K562 (cell line): ENCODE data around the gene ACY1. TPM values are rescaled to one million over a fixed set of nuclear protein-coding genes. Genes with fewer than 3 reads are reported as not detected.

Experiments used
- ATAC-seq: fragments of 200-7000 bp; cut with Tn5 transposase; 3 replicates; pipeline ENCODE4 v1.9.1; 2020; ENCODE audit warnings: moderate library complexity
- BruUV-seq: library from RNA; stranded (reverse); fragments of 400-500 nt; replicated peaks from 2 replicates; lab custom pipeline; 2021; lab: Mats Ljungman, UMichigan
- CTCF ChIA-PET: fragments of 300-600 bp; formaldehyde crosslinking; extraction: SDS; loops from one replicate; lab custom pipeline; 2021; ENCODE audit warnings: low intra/inter-chr PET ratio; lab: Yijun Ruan, JAX
- POLR2A ChIA-PET: fragments of 300-600, 350-650 bp; sonication (Branson Sonifier 250); formaldehyde crosslinking; extraction: SDS; loops from one replicate; lab custom pipeline; 2021; ENCODE audit warnings: antibody characterized with exemption, inconsistent platforms; lab: Yijun Ruan, JAX
- DNase-seq, 4 experiments: peaks; one replicate each; pipeline versions ENCODE4 v3.0.0 to v3.0.0-alpha.2; 2011 to 2018; ENCODE audit warnings: low spot score in 3 of 4, mixed read lengths in 3 of 4; ENCODE audit errors: extremely low read depth in 1 of 4
- FAIRE-seq: peaks from 2 replicates; lab custom pipeline; 2011; peaks lifted over from hg19 to GRCh38; lab: Jason Lieb, UNC
- H2AFZ ChIP-seq: 2 replicates; pipeline ENCODE4 v1.6.0; 2011; ENCODE audit warnings: low read depth, low read length, control low read depth, inconsistent platforms
- H3K27ac ChIP-seq: fragments of 200-600 bp; 3 replicates; pipeline ENCODE4 v1.8.0; 2011; ENCODE audit warnings: low read depth, mild to moderate bottlenecking, control low read depth, inconsistent platforms, low read length, moderate library complexity, mixed read lengths; ENCODE audit errors: extremely low read depth
- H3K27me3 ChIP-seq, 2 experiments: fragments of 300-600 bp in 1 of 2; 2 replicates in 1 of 2; 3 replicates in 1 of 2; pipeline versions ENCODE4 v1.6.0 to v1.8.0; 2011; ENCODE audit warnings: inconsistent platforms in 2 of 2, low read length in 2 of 2, mild to moderate bottlenecking in 1 of 2, mixed read lengths in 1 of 2, moderate library complexity in 1 of 2; ENCODE audit not compliant: control insufficient read depth in 2 of 2, insufficient read depth in 2 of 2
- H3K36me3 ChIP-seq: fragments of 300-600 bp; 3 replicates; pipeline ENCODE4 v1.8.0; 2011; ENCODE audit warnings: mild to moderate bottlenecking, low read length, inconsistent platforms; ENCODE audit not compliant: control insufficient read depth, insufficient read depth
- H3K4me1 ChIP-seq, 2 experiments: fragments of 200-600 bp in 1 of 2; replicated peaks in 1 of 2; 2 replicates in 1 of 2; 3 replicates in 1 of 2; pipeline versions ENCODE4 v1.5.1 to v1.8.0; 2011; ENCODE audit warnings: inconsistent platforms in 2 of 2, low read length in 2 of 2, mild to moderate bottlenecking in 1 of 2, mixed read lengths in 1 of 2, moderate library complexity in 1 of 2; ENCODE audit not compliant: control insufficient read depth in 2 of 2, insufficient read depth in 2 of 2
- H3K4me2 ChIP-seq: 2 replicates; pipeline ENCODE4 v1.6.1; 2011; ENCODE audit warnings: low read length, control low read depth, inconsistent platforms, mixed read lengths; ENCODE audit not compliant: insufficient read depth
- H3K4me3 ChIP-seq: fragments of 200-600 bp; sonication (generic), shearing (Covaris generic); 2 replicates; pipeline ENCODE4 v1.5.1; 2016; ENCODE audit warnings: control low read depth, inconsistent platforms
- H3K79me2 ChIP-seq: fragments of 200-600 bp; 3 replicates; pipeline ENCODE4 v1.8.0; 2011; ENCODE audit warnings: low read length, inconsistent platforms; ENCODE audit not compliant: control insufficient read depth, insufficient read depth
- H3K9ac ChIP-seq, 2 experiments: 2 replicates each; pipeline versions ENCODE4 v1.6.0 to v1.6.1; 2011; ENCODE audit warnings: low read depth in 2 of 2, low read length in 2 of 2, control low read depth in 1 of 2, inconsistent platforms in 1 of 2, mild to moderate bottlenecking in 1 of 2, mixed read lengths in 1 of 2; ENCODE audit not compliant: insufficient read depth in 1 of 2
- H3K9me1 ChIP-seq: one replicate; pipeline ENCODE4 v1.6.0; 2011; ENCODE audit warnings: inconsistent platforms, mild to moderate bottlenecking, low read length, moderate library complexity; ENCODE audit not compliant: control insufficient read depth, insufficient read depth
- H3K9me3 ChIP-seq: replicated peaks from 2 replicates; pipeline ENCODE4 v1.5.1; 2011; ENCODE audit warnings: low read depth, low read length, inconsistent platforms; ENCODE audit not compliant: control insufficient read depth, insufficient read depth
- H4K20me1 ChIP-seq: replicated peaks from 2 replicates; pipeline ENCODE4 v1.6.1; 2011; ENCODE audit warnings: low read length, inconsistent platforms, mixed read lengths; ENCODE audit not compliant: control insufficient read depth, insufficient read depth
- IRF2 ChIP-seq: sonication (generic); formaldehyde crosslinking; IDR thresholded peaks from 2 replicates; pipeline ENCODE4 v1.8.1; 2022; ENCODE audit warnings: mild to moderate bottlenecking, missing genetic modification reagents
- YY1 ChIP-seq, 3 experiments: IDR thresholded peaks; 2 replicates each; pipeline ENCODE4 v1.6.1; 2011; ENCODE audit warnings: low read length in 2 of 3, mild to moderate bottlenecking in 2 of 3, moderate library complexity in 2 of 3, borderline replicate concordance in 1 of 3, control low read depth in 1 of 3, low read depth in 1 of 3; ENCODE audit not compliant: insufficient read depth in 3 of 3, insufficient replicate concordance in 2 of 3, control insufficient read depth in 1 of 3, insufficient read length in 1 of 3; ENCODE audit errors: extremely low read depth in 1 of 3
- ZFP36 ChIP-seq: fragments of 150-350 bp; IDR thresholded peaks from 2 replicates; pipeline ENCODE4 v1.6.1; 2018; ENCODE audit warnings: low read length, low read depth; ENCODE audit not compliant: partially characterized antibody
- WGBS: fragments of 100-300 bp; shearing (Covaris generic); methylation state at CpG from one replicate; pipeline ENCODE4 v1.1.6; 2016; ENCODE audit warnings: low coverage, mixed read lengths; ENCODE audit not compliant: insufficient coverage; ENCODE audit errors: missing lambda C conversion rate; 5-methylcytosine and 5-hydroxymethylcytosine counted together
- in situ Hi-C: fragments of 300-500 bp; cut with MboI; formaldehyde crosslinking; loops from 4 replicates; pipeline ENCODE4 v1.15.0; 2018; ENCODE audit warnings: inconsistent platforms, mixed read lengths
- intact Hi-C: fragments of 100-400 bp; cut with micrococcal nuclease; formaldehyde crosslinking; loops from 2 replicates; pipeline ENCODE4 v1.14.2; 2022
- polyA plus RNA-seq, 8 experiments: library from polyadenylated mRNA; depleted of rRNA in 4 of 8; stranded (reverse) in 5 of 8; unstranded in 3 of 8; fragments of >200 nt; fragmentation: Nextera tagmentation in 2 of 8; fragmentation: Illumina TruSeq in 1 of 8; extraction: Ambion mirVana in 2 of 8; extraction: Trizol in 1 of 8; gene quantifications; 2 replicates each; pipeline versions ENCODE4 v1.2.1 to v1.2.3, GENCODE V29; 2011 to 2014; ENCODE audit warnings: inconsistent platforms in 1 of 8, missing spikeins in 1 of 8
- total RNA-seq, 7 experiments: library from RNA; depleted of rRNA in 6 of 7; stranded (reverse); fragments of >200 nt in 6 of 7; fragmentation: Illumina TruSeq in 2 of 7; extraction: Trizol in 2 of 7; gene quantifications; 2 replicates each; pipeline versions ENCODE4 v1.2.1 to v1.2.3, GENCODE V29; 2011 to 2021; ENCODE audit warnings: low replicate concordance in 1 of 7

ACY1 gene
- total and polyA plus RNA-seq, 9 of the 15 experiments (the other 6 are each of a cell fraction or from before 2014, with no cell fraction given): 70.7 to 195 (median 123) TPM

GRCh38 chr3:52013802-52014598 is 30.7 kb downstream of the ACY1 start:
- Histone ChIP-seq H2AFZ (peak overlapping the region; percentile 77), H3K79me2 (no peaks in the 10 kb centered on the region), H3K9me1 (no peaks in the 10 kb centered on the region), H3K9ac (no peak overlapping the region), H3K9me3 (no peaks in the 10 kb centered on the region), H3K27ac (no peak overlapping the region), H3K4me1 (peaks cover 14 to 24% of the 10 kb centered on the region in 2 experiments; a peak in 4 of 5 replicates), H3K36me3 (no peaks in the 10 kb centered on the region), H3K27me3 (no peaks in the 10 kb centered on the region), H4K20me1 (no peaks in the 10 kb centered on the region), H3K4me2 (no peak overlapping the region), H3K4me3 (no peak overlapping the region)
- no TSS peak for BruUV-seq
- POLR2A ChIA-PET: interaction anchor here (0.5 to 1.3 kb wide), 4 partner anchors 15 to 66 kb away, joined by 3 to 6 read pairs (median 4); partner anchors contain the start of gene RPL29
- CTCF ChIA-PET: no interaction called here
- intact Hi-C loops: no loop called here
- WGBS: 42% methylated on average over 3 of the region's 6 CpGs
- DNase-seq (peak in 1 of 4 experiments; percentile 26), FAIRE-seq (no peak), ATAC-seq (peak; percentile 80)
- in situ Hi-C loops: loop anchor here (5.0 to 25.0 kb wide), 2 partner anchors 33 to 373 kb away; no protein-coding TSS in a partner anchor
- TF ChIP-seq IRF2 (CRISPR knock-in tag) (no peak), YY1 (IDR thresholded peaks at IDR 0.05; ENCODE audit: borderline replicate concordance in 1 of 3, control insufficient read depth in 1 of 3, extremely low read depth in 1 of 3, insufficient read depth in 3 of 3, insufficient read length in 1 of 3, insufficient replicate concordance in 2 of 3, low read depth in 1 of 3, low read length in 2 of 3) (peak in 1 of 3 experiments; percentile 11), ZFP36 (no peak)
